HEK293 (cell line): ENCODE measurements around the gene RAB11FIP5.
A peak's percentile ranks its signal among the peaks of the same experiment; 100 is the strongest.

Source experiments
- CTCF ChIA-PET: fragments of 350-600 bp; formaldehyde crosslinking; extraction: SDS; loops from one replicate; lab custom pipeline; 2021; ENCODE audit warnings: antibody characterized with exemption; lab: Yijun Ruan, JAX
- POLR2A ChIA-PET: fragments of 300-600 bp; formaldehyde crosslinking; extraction: SDS; loops from one replicate; lab custom pipeline; 2020; ENCODE audit warnings: antibody characterized with exemption, inconsistent platforms; lab: Yijun Ruan, JAX
- H3K27ac ChIP-seq: fragments of 200-500 bp; sonication (Bioruptor generic); 2 replicates; pipeline ENCODE4 v1.5.1; 2014; ENCODE audit warnings: low read depth, low read length, control low read depth, inconsistent platforms; ENCODE audit errors: extremely low read depth
- H3K36me3 ChIP-seq, 2 experiments: fragments of 200-500 bp in 1 of 2; sonication (Bioruptor generic) in 1 of 2; 1 replicate in 1 of 2; 2 replicates in 1 of 2; pipeline ENCODE4 v1.5.1; 2014 to 2017; ENCODE audit warnings: inconsistent platforms in 2 of 2, low read length in 2 of 2; ENCODE audit not compliant: control insufficient read depth in 2 of 2, insufficient read depth in 1 of 2
- H3K4me1 ChIP-seq: fragments of 200-500 bp; sonication (Bioruptor generic); 2 replicates; pipeline ENCODE4 v1.5.1; 2014; ENCODE audit warnings: mild to moderate bottlenecking, low read length, inconsistent platforms; ENCODE audit not compliant: control insufficient read depth, insufficient read depth
- H3K4me3 ChIP-seq: 2 replicates; pipeline ENCODE4 v1.5.1; 2011; ENCODE audit warnings: low read depth, mild to moderate bottlenecking, control low read depth, low read length, moderate library complexity
- H3K9me3 ChIP-seq: fragments of 200-500 bp; sonication (Bioruptor generic); 2 replicates; pipeline ENCODE4 v1.5.1; 2014; ENCODE audit warnings: low read depth, low read length, inconsistent platforms; ENCODE audit not compliant: control insufficient read depth, insufficient read depth
- IKZF3 ChIP-seq: fragments of 450-650 bp; IDR thresholded peaks from 2 replicates; pipeline ENCODE4 v1.5.0; 2018; ENCODE audit warnings: missing biosample characterization, mild to moderate bottlenecking, missing genetic modification characterization, moderate library complexity
- KLF16 ChIP-seq: fragments of 450-650 bp; formaldehyde crosslinking; IDR thresholded peaks from 2 replicates; pipeline ENCODE4 v1.5.1; 2017; ENCODE audit warnings: missing biosample characterization, missing genetic modification characterization
- PRDM10 ChIP-seq: fragments of 450-650 bp; formaldehyde crosslinking; IDR thresholded peaks from 2 replicates; pipeline ENCODE4 v1.5.1; 2016; ENCODE audit warnings: missing biosample characterization, missing genetic modification characterization
- SP2 ChIP-seq: fragments of 450-650 bp; formaldehyde crosslinking; IDR thresholded peaks from 2 replicates; pipeline ENCODE4 v1.5.1; 2016; ENCODE audit warnings: missing biosample characterization, missing genetic modification characterization
- ZBTB17 ChIP-seq: fragments of 450-650 bp; formaldehyde crosslinking; IDR thresholded peaks from 2 replicates; pipeline ENCODE4 v1.5.1; 2016; ENCODE audit warnings: missing biosample characterization, missing genetic modification characterization
- ZFP69B ChIP-seq: fragments of 450-650 bp; formaldehyde crosslinking; IDR thresholded peaks from 2 replicates; pipeline ENCODE4 v1.5.1; 2016; ENCODE audit warnings: missing biosample characterization, missing genetic modification characterization
- ZNF114 ChIP-seq: fragments of 450-650 bp; formaldehyde crosslinking; IDR thresholded peaks from 2 replicates; pipeline ENCODE4 v1.5.0; 2017; ENCODE audit warnings: missing biosample characterization, missing genetic modification characterization
- ZNF211 ChIP-seq: fragments of 450-650 bp; formaldehyde crosslinking; IDR thresholded peaks from 2 replicates; pipeline ENCODE4 v1.5.1; 2016; ENCODE audit warnings: low read depth, missing biosample characterization, missing genetic modification characterization
- ZNF335 ChIP-seq: fragments of 450-650 bp; formaldehyde crosslinking; conservative IDR thresholded peaks from 2 replicates; pipeline ENCODE4 v1.5.1; 2016; ENCODE audit warnings: missing biosample characterization, missing genetic modification characterization
- ZNF423 ChIP-seq: fragments of 450-650 bp; formaldehyde crosslinking; IDR thresholded peaks from 2 replicates; pipeline ENCODE4 v1.5.1; 2016; ENCODE audit warnings: missing biosample characterization, missing genetic modification characterization
- ZNF560 ChIP-seq: fragments of 450-650 bp; formaldehyde crosslinking; IDR thresholded peaks from 2 replicates; pipeline ENCODE4 v1.5.1; 2017; ENCODE audit warnings: missing biosample characterization, missing genetic modification characterization, borderline replicate concordance
- ZNF677 ChIP-seq: fragments of 450-650 bp; IDR thresholded peaks from 2 replicates; pipeline ENCODE4 v1.5.0; 2018; ENCODE audit warnings: missing biosample characterization, mild to moderate bottlenecking, missing genetic modification characterization, moderate library complexity
- ZNF837 ChIP-seq: fragments of 450-650 bp; formaldehyde crosslinking; IDR thresholded peaks from 2 replicates; pipeline ENCODE4 v1.5.1; 2016; ENCODE audit warnings: missing biosample characterization, missing genetic modification characterization
- TF ChIP-seq, protein P1 (sequence below): fragments of 450-650 bp; formaldehyde crosslinking; IDR thresholded peaks from 2 replicates; pipeline ENCODE4 v1.5.1; 2016; ENCODE audit warnings: missing biosample characterization, missing genetic modification characterization
- TF ChIP-seq, protein P2 (sequence below): fragments of 450-650 bp; formaldehyde crosslinking; IDR thresholded peaks from 2 replicates; pipeline ENCODE4 v1.5.1; 2016; ENCODE audit warnings: missing biosample characterization, missing genetic modification characterization

Gene RAB11FIP5

GRCh38 chr2:73111073-73112025, 1.4 kb downstream of the RAB11FIP5 start:
- Histone ChIP-seq H3K4me3 (peak overlapping the region; percentile 64), H3K9me3 (no peaks in the 10 kb centered on the region), H3K27ac (peak overlapping the region; percentile 90), H3K4me1 (peaks cover 17% of the 10 kb centered on the region; the same call in 1 of the 2 replicates), H3K36me3 (peaks cover 0 to 9% of the 10 kb centered on the region in 2 experiments; a peak in 1 of 3 replicates)
- ChIA-PET CTCF (interaction anchor here (0.7 to 2.9 kb wide), 5 partner anchors 9 to 1565 kb away, joined by 3 to 16 read pairs (median 4); no protein-coding TSS in a partner anchor), POLR2A (interaction anchor here (0.5 to 2.3 kb wide), 11 partner anchors 12 to 285 kb away, joined by 3 to 9 read pairs (median 4); partner anchors contain the start of genes ALMS1, CCT7, SFXN5 and SPR)
- TF ChIP-seq PRDM10 (peak; percentile 90), KLF16 (tag by site-specific recombination) (0 out of 2 replicates have a peak, but pooled peaks have one; percentile 5), ZFP69B (tag by site-specific recombination) (peak; percentile 43; the same call in 1 of the 2 replicates), ZBTB17 (peak; percentile 13; the same call in 1 of the 2 replicates), ZNF423 (tag by site-specific recombination) (no peak), ZNF335 (tag by site-specific recombination) (peak; percentile 48), ZNF837 (tag by site-specific recombination) (no peak), ZNF114 (tag by site-specific recombination) (no peak), SP2 (peak; percentile 34), IKZF3 (tag by site-specific recombination) (no peak), ZNF677 (tag by site-specific recombination) (no peak), ZNF560 (no peak), ZNF211 (no peak)
- TF ChIP-seq, protein P1, sequence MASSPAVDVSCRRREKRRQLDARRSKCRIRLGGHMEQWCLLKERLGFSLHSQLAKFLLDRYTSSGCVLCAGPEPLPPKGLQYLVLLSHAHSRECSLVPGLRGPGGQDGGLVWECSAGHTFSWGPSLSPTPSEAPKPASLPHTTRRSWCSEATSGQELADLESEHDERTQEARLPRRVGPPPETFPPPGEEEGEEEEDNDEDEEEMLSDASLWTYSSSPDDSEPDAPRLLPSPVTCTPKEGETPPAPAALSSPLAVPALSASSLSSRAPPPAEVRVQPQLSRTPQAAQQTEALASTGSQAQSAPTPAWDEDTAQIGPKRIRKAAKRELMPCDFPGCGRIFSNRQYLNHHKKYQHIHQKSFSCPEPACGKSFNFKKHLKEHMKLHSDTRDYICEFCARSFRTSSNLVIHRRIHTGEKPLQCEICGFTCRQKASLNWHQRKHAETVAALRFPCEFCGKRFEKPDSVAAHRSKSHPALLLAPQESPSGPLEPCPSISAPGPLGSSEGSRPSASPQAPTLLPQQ, result peak; percentile 68
- TF ChIP-seq, protein P2, sequence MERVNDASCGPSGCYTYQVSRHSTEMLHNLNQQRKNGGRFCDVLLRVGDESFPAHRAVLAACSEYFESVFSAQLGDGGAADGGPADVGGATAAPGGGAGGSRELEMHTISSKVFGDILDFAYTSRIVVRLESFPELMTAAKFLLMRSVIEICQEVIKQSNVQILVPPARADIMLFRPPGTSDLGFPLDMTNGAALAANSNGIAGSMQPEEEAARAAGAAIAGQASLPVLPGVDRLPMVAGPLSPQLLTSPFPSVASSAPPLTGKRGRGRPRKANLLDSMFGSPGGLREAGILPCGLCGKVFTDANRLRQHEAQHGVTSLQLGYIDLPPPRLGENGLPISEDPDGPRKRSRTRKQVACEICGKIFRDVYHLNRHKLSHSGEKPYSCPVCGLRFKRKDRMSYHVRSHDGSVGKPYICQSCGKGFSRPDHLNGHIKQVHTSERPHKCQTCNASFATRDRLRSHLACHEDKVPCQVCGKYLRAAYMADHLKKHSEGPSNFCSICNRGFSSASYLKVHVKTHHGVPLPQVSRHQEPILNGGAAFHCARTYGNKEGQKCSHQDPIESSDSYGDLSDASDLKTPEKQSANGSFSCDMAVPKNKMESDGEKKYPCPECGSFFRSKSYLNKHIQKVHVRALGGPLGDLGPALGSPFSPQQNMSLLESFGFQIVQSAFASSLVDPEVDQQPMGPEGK (tag by site-specific recombination), result 0 out of 2 replicates have a peak, but pooled peaks have one; percentile 36
